HepG2 (cell line): ENCODE results near the gene FKBP1A. TPM values are rescaled to one million over a fixed set of nuclear protein-coding genes. Genes with fewer than 3 reads are reported as not detected.

Experiments used
- ATAC-seq: fragments of 200-7000 bp; cut with Tn5 transposase; 3 replicates; pipeline ENCODE4 v1.9.1; 2020; ENCODE audit warnings: mild to moderate bottlenecking, moderate library complexity
- BruUV-seq: library from RNA; stranded (reverse); fragments of 400-500 nt; replicated peaks from 2 replicates; lab custom pipeline; 2021; lab: Mats Ljungman, UMichigan
- CTCF ChIA-PET: fragments of 300-600 bp; formaldehyde crosslinking; extraction: SDS; loops from one replicate; lab custom pipeline; 2021; ENCODE audit warnings: low total read pairs, inconsistent platforms, low intra/inter-chr PET ratio; lab: Yijun Ruan, JAX
- POLR2A ChIA-PET: fragments of 350-600 bp; sonication (Branson Sonifier 250); formaldehyde crosslinking; loops from one replicate; lab custom pipeline; 2020; ENCODE audit warnings: antibody characterized with exemption, inconsistent platforms; lab: Yijun Ruan, JAX
- DNase-seq: peaks from one replicate; pipeline ENCODE4 v3.0.0-alpha.2; 2015; ENCODE audit warnings: low spot score
- FAIRE-seq: peaks from 3 replicates; lab custom pipeline; 2011; peaks lifted over from hg19 to GRCh38; lab: Jason Lieb, UNC
- H2AFZ ChIP-seq: one replicate; pipeline ENCODE4 v1.6.1; 2011; ENCODE audit warnings: low read length, inconsistent platforms
- H3K27ac ChIP-seq: fragments of 300-600 bp; 3 replicates; pipeline ENCODE4 v1.8.0; 2011; ENCODE audit warnings: mixed run types, mild to moderate bottlenecking, mixed read lengths, low read length, inconsistent platforms; ENCODE audit not compliant: insufficient read depth; ENCODE audit errors: extremely low read length
- H3K27me3 ChIP-seq, 2 experiments: fragments of 200-600 bp in 1 of 2; 2 replicates in 1 of 2; 3 replicates in 1 of 2; pipeline versions ENCODE4 v1.6.0 to v1.8.0; 2011; ENCODE audit warnings: low read length in 2 of 2, mild to moderate bottlenecking in 2 of 2, moderate library complexity in 2 of 2, inconsistent platforms in 1 of 2; ENCODE audit not compliant: insufficient read depth in 2 of 2, control insufficient read depth in 1 of 2
- H3K36me3 ChIP-seq, 2 experiments: fragments of 200-600 bp in 1 of 2; replicated peaks in 1 of 2; 2 replicates in 1 of 2; 3 replicates in 1 of 2; pipeline versions ENCODE4 v1.5.1 to v1.8.0; 2011; ENCODE audit warnings: low read length in 2 of 2, inconsistent platforms in 1 of 2; ENCODE audit not compliant: insufficient read depth in 2 of 2, control insufficient read depth in 1 of 2
- H3K4me1 ChIP-seq: 2 replicates; pipeline ENCODE4 v1.5.1; 2012; ENCODE audit warnings: low read length, inconsistent platforms; ENCODE audit not compliant: insufficient read depth
- H3K4me2 ChIP-seq: 2 replicates; pipeline ENCODE4 v1.6.0; 2011; ENCODE audit warnings: low read depth, low read length, inconsistent platforms
- H3K4me3 ChIP-seq, 3 experiments: fragments of 200-600 bp in 1 of 3; sonication (generic), shearing (Covaris generic) in 1 of 3; replicated peaks in 1 of 3; 2 replicates each; pipeline ENCODE4 v1.5.1; 2011 to 2016; ENCODE audit warnings: low read length in 3 of 3, inconsistent platforms in 2 of 3, low read depth in 2 of 3, mild to moderate bottlenecking in 2 of 3, control low read depth in 1 of 3, mixed read lengths in 1 of 3; ENCODE audit not compliant: insufficient read depth in 1 of 3
- H3K79me2 ChIP-seq: one replicate; pipeline ENCODE4 v1.6.1; 2011; ENCODE audit warnings: low read length, inconsistent platforms; ENCODE audit not compliant: insufficient read depth
- H3K9ac ChIP-seq: 2 replicates; pipeline ENCODE4 v1.6.0; 2011; ENCODE audit warnings: mild to moderate bottlenecking, low read depth, low read length, inconsistent platforms; ENCODE audit not compliant: insufficient read depth
- H3K9me3 ChIP-seq: 2 replicates; pipeline ENCODE4 v1.5.1; 2012; ENCODE audit warnings: mild to moderate bottlenecking, low read length
- H4K20me1 ChIP-seq: 2 replicates; pipeline ENCODE4 v1.6.0; 2011; ENCODE audit warnings: inconsistent platforms, mild to moderate bottlenecking, low read length, moderate library complexity; ENCODE audit not compliant: insufficient read depth
- CHCHD3 ChIP-seq: sonication (generic); formaldehyde crosslinking; IDR thresholded peaks from 2 replicates; pipeline ENCODE4 v1.8.0; 2022; ENCODE audit warnings: mild to moderate bottlenecking, missing genetic modification reagents, moderate library complexity
- ELF3 ChIP-seq: IDR thresholded peaks from 2 replicates; pipeline ENCODE4 v1.6.1; 2016; ENCODE audit warnings: missing genetic modification reagents, missing compliant biosample characterization
- GZF1 ChIP-seq: sonication (generic); formaldehyde crosslinking; IDR thresholded peaks from 2 replicates; pipeline ENCODE4 v1.5.1; 2020; ENCODE audit warnings: mild to moderate bottlenecking, missing genetic modification reagents
- ISX ChIP-seq: sonication (generic); formaldehyde crosslinking; conservative IDR thresholded peaks from 2 replicates; pipeline ENCODE4 v1.5.0; 2020; ENCODE audit warnings: missing genetic modification reagents
- KLF15 ChIP-seq: sonication (generic); formaldehyde crosslinking; IDR thresholded peaks from 2 replicates; pipeline ENCODE4 v1.8.1; 2023; ENCODE audit warnings: borderline replicate concordance, mild to moderate bottlenecking, inconsistent platforms, missing genetic modification reagents, mixed read lengths
- POLR2G ChIP-seq: fragments of 200-400 bp; formaldehyde crosslinking; IDR thresholded peaks from 2 replicates; pipeline ENCODE4 v1.6.1; 2018; ENCODE audit warnings: mild to moderate bottlenecking, low read depth, low read length, moderate library complexity
- SIX4 ChIP-seq: sonication (generic); formaldehyde crosslinking; IDR thresholded peaks from 2 replicates; pipeline ENCODE4 v1.4.0; 2020; ENCODE audit warnings: missing genetic modification reagents
- TMF1 ChIP-seq: sonication (generic); formaldehyde crosslinking; IDR thresholded peaks from 2 replicates; pipeline ENCODE4 v1.8.1; 2022; ENCODE audit warnings: low read depth, missing genetic modification reagents
- ZNF331 ChIP-seq: sonication (generic); formaldehyde crosslinking; IDR thresholded peaks from 2 replicates; pipeline ENCODE4 v1.4.0; 2020; ENCODE audit warnings: missing genetic modification reagents
- ZNF563 ChIP-seq: sonication (generic); formaldehyde crosslinking; IDR thresholded peaks from 2 replicates; pipeline ENCODE4 v1.8.0; 2022; ENCODE audit warnings: mild to moderate bottlenecking, moderate library complexity, missing genetic modification reagents
- WGBS: methylation state at CpG from one replicate; pipeline ENCODE4 v1.1.6; 2017; ENCODE audit warnings: low lambda C conversion rate; 5-methylcytosine and 5-hydroxymethylcytosine counted together
- in situ Hi-C: cut with HindIII; loops from 2 replicates; pipeline ENCODE4 v1.10.0; 2017; ENCODE audit warnings: low pct_unique_long_range_greater_than_20kb; ENCODE audit not compliant: extremely low pct_ligation_motif_present
- intact Hi-C: fragments of 100-400 bp; cut with micrococcal nuclease; formaldehyde crosslinking; loops from one replicate; pipeline ENCODE4 v1.10.0; 2022; ENCODE audit not compliant: unreplicated experiment
- polyA plus RNA-seq, 8 experiments: library from polyadenylated mRNA; depleted of rRNA in 3 of 8; stranded (reverse) in 7 of 8; unstranded in 1 of 8; fragments of >200 nt; fragmentation: Illumina TruSeq in 4 of 8; extraction: Trizol in 4 of 8; gene quantifications; 2 replicates each; pipeline versions ENCODE4 v1.2.1 to v1.2.3, GENCODE V29; 2011 to 2016; ENCODE audit warnings: low read depth in 4 of 8, missing spikeins in 1 of 8, mixed read lengths in 1 of 8; ENCODE audit not compliant: insufficient read depth in 1 of 8
- total RNA-seq, 5 experiments: library from RNA; depleted of rRNA; stranded (reverse); fragments of >200 nt; fragmentation: Illumina TruSeq; extraction: Trizol; gene quantifications; 2 replicates each; pipeline ENCODE4 v1.2.3, GENCODE V29; 2016; ENCODE audit warnings: low read depth in 1 of 5
- TF ChIP-seq, protein P1 (sequence below): IDR thresholded peaks from 2 replicates; pipeline ENCODE4 v1.6.1; 2012; ENCODE audit warnings: low read length, improper control_type of control experiment
- TF ChIP-seq, protein P2 (sequence below): sonication (generic); formaldehyde crosslinking; IDR thresholded peaks from 2 replicates; pipeline ENCODE4 v1.4.0; 2020; ENCODE audit warnings: low read depth, mild to moderate bottlenecking, missing genetic modification reagents
- TF ChIP-seq, protein P3 (sequence below): sonication (generic); formaldehyde crosslinking; conservative IDR thresholded peaks from 2 replicates; pipeline ENCODE4 v1.8.1; 2023; ENCODE audit warnings: missing genetic modification reagents
- TF ChIP-seq, protein P4 (sequence below): sonication (generic); formaldehyde crosslinking; IDR thresholded peaks from 2 replicates; pipeline ENCODE4 v1.9.0; 2021; ENCODE audit warnings: missing genetic modification reagents, mild to moderate bottlenecking, borderline replicate concordance

The FKBP1A gene
- total and polyA plus RNA-seq, 2 of the 13 experiments (the other 11 are each of a cell fraction or from before 2014, with no cell fraction given) = 119 to 468 TPM

DNA sequence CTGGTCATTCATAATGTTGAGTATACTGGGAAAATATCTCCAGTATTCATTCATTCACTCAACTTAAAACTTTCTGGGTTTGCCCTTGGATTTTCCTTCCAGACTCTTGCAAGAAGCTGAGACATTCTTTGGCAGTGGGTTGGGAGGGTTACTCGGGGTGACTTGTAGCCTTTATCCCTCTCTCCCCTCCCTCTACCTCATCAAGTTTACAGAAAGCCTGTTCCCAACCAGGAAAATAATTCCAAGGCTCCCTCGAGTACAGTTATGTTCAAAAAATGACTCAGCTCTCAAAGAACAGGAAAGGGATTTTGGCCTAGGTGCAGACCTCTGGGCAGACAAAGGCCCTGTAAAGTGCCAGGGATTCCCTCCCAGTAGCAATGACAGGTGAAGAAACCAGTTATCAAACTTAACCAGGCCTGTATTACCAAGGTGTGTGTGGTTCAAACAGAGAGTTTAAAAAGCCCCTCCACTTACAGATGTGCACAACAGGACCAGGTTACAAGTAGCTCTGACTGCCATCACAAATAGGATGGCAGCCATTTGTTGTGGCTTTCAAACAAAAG lies 22.2 kb downstream of the FKBP1A start:
- DNase-seq (no peak), FAIRE-seq (no peak), ATAC-seq (no peak)
- ChIA-PET POLR2A (interaction anchor here (1.0 to 1.6 kb wide), 3 partner anchors 21 to 45 kb away, joined by 3 to 7 read pairs (median 5); partner anchors contain the start of gene SDCBP2), CTCF (no interaction called here)
- intact Hi-C loops (no loop called here), in situ Hi-C loops (no loop called here)
- no peak overlapping the region for H3K4me3 ChIP-seq
- peaks cover 5% of the 10 kb centered on the region; the same call in 1 of the 2 replicates for H3K4me1 ChIP-seq
- H3K27me3 ChIP-seq = no peaks in the 10 kb centered on the region
- no peak overlapping the region for H3K9ac ChIP-seq
- 0 out of 2 replicates have a peak, but pooled peaks have one; percentile 14 for TF ChIP-seq POLR2G
- TF ChIP-seq ZNF331 (CRISPR knock-in tag) = no peak
- TF ChIP-seq, protein P1, sequence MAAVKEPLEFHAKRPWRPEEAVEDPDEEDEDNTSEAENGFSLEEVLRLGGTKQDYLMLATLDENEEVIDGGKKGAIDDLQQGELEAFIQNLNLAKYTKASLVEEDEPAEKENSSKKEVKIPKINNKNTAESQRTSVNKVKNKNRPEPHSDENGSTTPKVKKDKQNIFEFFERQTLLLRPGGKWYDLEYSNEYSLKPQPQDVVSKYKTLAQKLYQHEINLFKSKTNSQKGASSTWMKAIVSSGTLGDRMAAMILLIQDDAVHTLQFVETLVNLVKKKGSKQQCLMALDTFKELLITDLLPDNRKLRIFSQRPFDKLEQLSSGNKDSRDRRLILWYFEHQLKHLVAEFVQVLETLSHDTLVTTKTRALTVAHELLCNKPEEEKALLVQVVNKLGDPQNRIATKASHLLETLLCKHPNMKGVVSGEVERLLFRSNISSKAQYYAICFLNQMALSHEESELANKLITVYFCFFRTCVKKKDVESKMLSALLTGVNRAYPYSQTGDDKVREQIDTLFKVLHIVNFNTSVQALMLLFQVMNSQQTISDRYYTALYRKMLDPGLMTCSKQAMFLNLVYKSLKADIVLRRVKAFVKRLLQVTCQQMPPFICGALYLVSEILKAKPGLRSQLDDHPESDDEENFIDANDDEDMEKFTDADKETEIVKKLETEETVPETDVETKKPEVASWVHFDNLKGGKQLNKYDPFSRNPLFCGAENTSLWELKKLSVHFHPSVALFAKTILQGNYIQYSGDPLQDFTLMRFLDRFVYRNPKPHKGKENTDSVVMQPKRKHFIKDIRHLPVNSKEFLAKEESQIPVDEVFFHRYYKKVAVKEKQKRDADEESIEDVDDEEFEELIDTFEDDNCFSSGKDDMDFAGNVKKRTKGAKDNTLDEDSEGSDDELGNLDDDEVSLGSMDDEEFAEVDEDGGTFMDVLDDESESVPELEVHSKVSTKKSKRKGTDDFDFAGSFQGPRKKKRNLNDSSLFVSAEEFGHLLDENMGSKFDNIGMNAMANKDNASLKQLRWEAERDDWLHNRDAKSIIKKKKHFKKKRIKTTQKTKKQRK = no peak
- no peak for TF ChIP-seq TMF1 (CRISPR knock-in tag)
- no peak for TF ChIP-seq ISX
- TF ChIP-seq, protein P2, sequence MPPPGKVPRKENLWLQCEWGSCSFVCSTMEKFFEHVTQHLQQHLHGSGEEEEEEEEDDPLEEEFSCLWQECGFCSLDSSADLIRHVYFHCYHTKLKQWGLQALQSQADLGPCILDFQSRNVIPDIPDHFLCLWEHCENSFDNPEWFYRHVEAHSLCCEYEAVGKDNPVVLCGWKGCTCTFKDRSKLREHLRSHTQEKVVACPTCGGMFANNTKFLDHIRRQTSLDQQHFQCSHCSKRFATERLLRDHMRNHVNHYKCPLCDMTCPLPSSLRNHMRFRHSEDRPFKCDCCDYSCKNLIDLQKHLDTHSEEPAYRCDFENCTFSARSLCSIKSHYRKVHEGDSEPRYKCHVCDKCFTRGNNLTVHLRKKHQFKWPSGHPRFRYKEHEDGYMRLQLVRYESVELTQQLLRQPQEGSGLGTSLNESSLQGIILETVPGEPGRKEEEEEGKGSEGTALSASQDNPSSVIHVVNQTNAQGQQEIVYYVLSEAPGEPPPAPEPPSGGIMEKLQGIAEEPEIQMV (CRISPR knock-in tag) = no peak
- TF ChIP-seq ZNF563 = no peak
- TF ChIP-seq, protein P3, sequence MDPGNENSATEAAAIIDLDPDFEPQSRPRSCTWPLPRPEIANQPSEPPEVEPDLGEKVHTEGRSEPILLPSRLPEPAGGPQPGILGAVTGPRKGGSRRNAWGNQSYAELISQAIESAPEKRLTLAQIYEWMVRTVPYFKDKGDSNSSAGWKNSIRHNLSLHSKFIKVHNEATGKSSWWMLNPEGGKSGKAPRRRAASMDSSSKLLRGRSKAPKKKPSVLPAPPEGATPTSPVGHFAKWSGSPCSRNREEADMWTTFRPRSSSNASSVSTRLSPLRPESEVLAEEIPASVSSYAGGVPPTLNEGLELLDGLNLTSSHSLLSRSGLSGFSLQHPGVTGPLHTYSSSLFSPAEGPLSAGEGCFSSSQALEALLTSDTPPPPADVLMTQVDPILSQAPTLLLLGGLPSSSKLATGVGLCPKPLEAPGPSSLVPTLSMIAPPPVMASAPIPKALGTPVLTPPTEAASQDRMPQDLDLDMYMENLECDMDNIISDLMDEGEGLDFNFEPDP (CRISPR knock-in tag) = 0 out of 2 replicates have a peak, but pooled peaks have one; percentile 5
- no peak for TF ChIP-seq GZF1
- no peak for TF ChIP-seq SIX4 (CRISPR knock-in tag)
- TF ChIP-seq, protein P4, sequence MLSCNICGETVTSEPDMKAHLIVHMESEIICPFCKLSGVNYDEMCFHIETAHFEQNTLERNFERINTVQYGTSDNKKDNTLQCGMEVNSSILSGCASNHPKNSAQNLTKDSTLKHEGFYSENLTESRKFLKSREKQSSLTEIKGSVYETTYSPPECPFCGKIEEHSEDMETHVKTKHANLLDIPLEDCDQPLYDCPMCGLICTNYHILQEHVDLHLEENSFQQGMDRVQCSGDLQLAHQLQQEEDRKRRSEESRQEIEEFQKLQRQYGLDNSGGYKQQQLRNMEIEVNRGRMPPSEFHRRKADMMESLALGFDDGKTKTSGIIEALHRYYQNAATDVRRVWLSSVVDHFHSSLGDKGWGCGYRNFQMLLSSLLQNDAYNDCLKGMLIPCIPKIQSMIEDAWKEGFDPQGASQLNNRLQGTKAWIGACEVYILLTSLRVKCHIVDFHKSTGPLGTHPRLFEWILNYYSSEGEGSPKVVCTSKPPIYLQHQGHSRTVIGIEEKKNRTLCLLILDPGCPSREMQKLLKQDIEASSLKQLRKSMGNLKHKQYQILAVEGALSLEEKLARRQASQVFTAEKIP = no peak
- TF ChIP-seq CHCHD3 (CRISPR knock-in tag) = no peak
- no peak for TF ChIP-seq ELF3 (CRISPR knock-in tag)
- TF ChIP-seq KLF15 = no peak
- no peak overlapping the region for H3K4me2 ChIP-seq
- peaks cover 25 to 68% of the 10 kb centered on the region in 2 experiments for H3K36me3 ChIP-seq
- H2AFZ ChIP-seq = no peak overlapping the region
- no peaks in the 10 kb centered on the region for H3K9me3 ChIP-seq
- peaks cover 17% of the 10 kb centered on the region for H3K79me2 ChIP-seq
- peaks cover 23% of the 10 kb centered on the region for H4K20me1 ChIP-seq
- BruUV-seq = no TSS peak
- no peak overlapping the region for H3K27ac ChIP-seq
- WGBS = 90% methylated on average over 2 of the region's 2 CpGs
